Uterus (tissue), 2 donors: ENCODE results near the gene TMEM51.

Experiments
- POLR2A ChIP-seq, 2 donors: fragments of 450-650 bp; IDR thresholded peaks; one replicate each; pipeline ENCODE4 v1.6.1; 2016; ENCODE audit warnings: antibody characterized with exemption in 2 of 2, mild to moderate bottlenecking in 1 of 2, moderate library complexity in 1 of 2
- TF ChIP-seq, protein P1 (sequence below), 4 experiments: fragments of 200-600 bp in 2 of 4; fragments of 450-650 bp in 2 of 4; sonication (generic) in 2 of 4; IDR thresholded peaks; one replicate each; pipeline ENCODE4 v1.5.1; 2016 to 2019; ENCODE audit warnings: antibody characterized with exemption in 4 of 4, mild to moderate bottlenecking in 2 of 4, moderate library complexity in 1 of 4

DNA sequence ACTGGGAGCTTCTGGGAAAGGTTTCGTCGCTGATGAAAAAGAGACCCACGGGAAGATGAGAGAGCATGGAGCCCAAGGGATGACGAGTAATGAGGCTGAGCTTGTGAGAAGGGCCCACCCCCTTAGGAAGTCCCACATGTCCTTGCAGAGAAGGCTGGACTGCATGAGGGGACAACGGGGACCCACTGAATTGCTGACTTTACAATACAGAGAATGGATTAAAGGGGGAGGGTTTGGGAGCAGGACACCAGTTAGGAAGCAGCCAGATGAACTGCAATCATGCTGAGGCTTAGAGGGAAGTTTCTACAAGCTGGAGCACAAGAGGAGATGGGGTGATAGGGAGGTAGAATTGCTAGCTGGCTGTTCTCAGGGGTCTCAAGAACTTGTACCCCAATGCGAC, 5.5 kb upstream of the TMEM51 start:
- TF ChIP-seq POLR2A (IDR thresholded peaks at IDR 0.05): no peak
- TF ChIP-seq, protein P1, sequence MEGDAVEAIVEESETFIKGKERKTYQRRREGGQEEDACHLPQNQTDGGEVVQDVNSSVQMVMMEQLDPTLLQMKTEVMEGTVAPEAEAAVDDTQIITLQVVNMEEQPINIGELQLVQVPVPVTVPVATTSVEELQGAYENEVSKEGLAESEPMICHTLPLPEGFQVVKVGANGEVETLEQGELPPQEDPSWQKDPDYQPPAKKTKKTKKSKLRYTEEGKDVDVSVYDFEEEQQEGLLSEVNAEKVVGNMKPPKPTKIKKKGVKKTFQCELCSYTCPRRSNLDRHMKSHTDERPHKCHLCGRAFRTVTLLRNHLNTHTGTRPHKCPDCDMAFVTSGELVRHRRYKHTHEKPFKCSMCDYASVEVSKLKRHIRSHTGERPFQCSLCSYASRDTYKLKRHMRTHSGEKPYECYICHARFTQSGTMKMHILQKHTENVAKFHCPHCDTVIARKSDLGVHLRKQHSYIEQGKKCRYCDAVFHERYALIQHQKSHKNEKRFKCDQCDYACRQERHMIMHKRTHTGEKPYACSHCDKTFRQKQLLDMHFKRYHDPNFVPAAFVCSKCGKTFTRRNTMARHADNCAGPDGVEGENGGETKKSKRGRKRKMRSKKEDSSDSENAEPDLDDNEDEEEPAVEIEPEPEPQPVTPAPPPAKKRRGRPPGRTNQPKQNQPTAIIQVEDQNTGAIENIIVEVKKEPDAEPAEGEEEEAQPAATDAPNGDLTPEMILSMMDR (IDR thresholded peaks at IDR 0.05): no peak
